ENCODE results near the gene MTFR1L. TPM values are rescaled to one million over a fixed set of nuclear protein-coding genes. Genes with fewer than 3 reads are reported as not detected.

Gene MTFR1L
- polyA plus RNA-seq, 1 of the 3 experiments (the other 2 are of a cell fraction), result 53.6 TPM

DNA sequence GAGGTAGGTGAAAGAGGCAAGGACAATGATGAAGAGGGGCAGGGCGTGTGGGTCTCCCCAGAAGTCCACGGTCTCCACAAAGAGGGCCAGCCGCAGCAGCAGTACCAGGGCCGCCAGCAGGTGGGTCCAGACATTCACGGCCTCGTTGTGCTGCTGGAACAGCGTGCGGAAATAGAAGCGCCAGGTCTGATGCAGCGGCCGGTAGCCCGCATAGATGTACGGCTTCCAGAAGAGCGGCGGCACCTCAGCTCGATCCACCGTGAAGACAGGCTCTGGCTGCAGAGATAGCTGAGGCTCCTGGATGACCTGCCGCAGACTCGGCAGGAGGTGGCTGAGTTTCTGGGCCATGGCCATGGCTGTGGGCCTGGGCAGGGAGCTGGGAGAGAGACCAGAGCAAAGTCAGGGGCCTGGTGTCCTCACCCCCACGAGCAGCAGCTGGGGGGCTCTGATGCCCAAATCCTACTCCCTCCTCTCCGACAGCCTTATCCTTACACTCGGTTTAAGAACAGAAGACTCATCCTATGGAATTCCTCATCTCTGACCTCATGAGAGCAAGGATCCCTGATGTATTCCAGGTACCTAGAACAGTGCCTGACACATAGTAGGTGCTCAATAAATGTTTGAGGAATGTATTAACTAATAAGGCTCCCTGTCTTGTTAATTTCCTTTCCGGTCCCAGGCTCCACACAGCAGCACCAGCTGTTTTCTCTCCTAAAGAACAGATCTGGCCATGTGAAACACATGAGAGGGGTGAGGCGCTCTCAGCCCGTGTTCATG, 43.9 kb downstream of the MTFR1L start:
- no peaks in the 10 kb centered on the region for H4K20me1 ChIP-seq (ENCODE audit: insufficient read depth)
- H3F3A ChIP-seq (replicated peaks; ENCODE audit: insufficient read depth), result no peaks in the 10 kb centered on the region
- H3K27me3 ChIP-seq (ENCODE audit: insufficient read depth), result no peaks in the 10 kb centered on the region
- DNase-seq, result no peak
- H3K27ac ChIP-seq (ENCODE audit: low read depth in 2 of 2, low read length in 1 of 2), result no peak overlapping the region
- H2AFZ ChIP-seq (ENCODE audit: low read depth), result no peak overlapping the region
- H3K9me3 ChIP-seq, result no peaks in the 10 kb centered on the region
- H3K9ac ChIP-seq, result no peak overlapping the region
- ChIA-PET CTCF (interaction anchor here (1.6 kb wide), 1 partner anchor 134 kb away, joined by 5 read pairs; the partner anchor contains the start of gene PAFAH2), POLR2A (no interaction called here)
- no peaks in the 10 kb centered on the region for H3K9me2 ChIP-seq
- no peak overlapping the region for H3K4me3 ChIP-seq (ENCODE audit: low read depth in 2 of 2, low read length in 1 of 2)
- 96% methylated on average over 19 of the region's 25 CpGs for WGBS (ENCODE audit: low lambda C conversion rate)
- H3K79me2 ChIP-seq (ENCODE audit: insufficient read depth), result peaks cover 4% of the 10 kb centered on the region; the same call in 1 of the 2 replicates
- peaks cover 0 to 4% of the 10 kb centered on the region in 2 experiments for H3K36me3 ChIP-seq (replicated peaks in 1 of 2; ENCODE audit: control insufficient read depth in 1 of 2, insufficient read depth in 2 of 2, low read length in 1 of 2)
- TF ChIP-seq ELF1 (IDR thresholded peaks at IDR 0.05) (no peak), FOXM1 (IDR thresholded peaks at IDR 0.05; ENCODE audit: low read depth) (no peak), FOXJ3 (CRISPR knock-in tag; IDR thresholded peaks at IDR 0.05) (no peak), EP300 (IDR thresholded peaks at IDR 0.05; ENCODE audit: borderline replicate concordance in 1 of 2, low read depth in 1 of 2, low read length in 1 of 2) (no peak)
- TF ChIP-seq, protein P1, sequence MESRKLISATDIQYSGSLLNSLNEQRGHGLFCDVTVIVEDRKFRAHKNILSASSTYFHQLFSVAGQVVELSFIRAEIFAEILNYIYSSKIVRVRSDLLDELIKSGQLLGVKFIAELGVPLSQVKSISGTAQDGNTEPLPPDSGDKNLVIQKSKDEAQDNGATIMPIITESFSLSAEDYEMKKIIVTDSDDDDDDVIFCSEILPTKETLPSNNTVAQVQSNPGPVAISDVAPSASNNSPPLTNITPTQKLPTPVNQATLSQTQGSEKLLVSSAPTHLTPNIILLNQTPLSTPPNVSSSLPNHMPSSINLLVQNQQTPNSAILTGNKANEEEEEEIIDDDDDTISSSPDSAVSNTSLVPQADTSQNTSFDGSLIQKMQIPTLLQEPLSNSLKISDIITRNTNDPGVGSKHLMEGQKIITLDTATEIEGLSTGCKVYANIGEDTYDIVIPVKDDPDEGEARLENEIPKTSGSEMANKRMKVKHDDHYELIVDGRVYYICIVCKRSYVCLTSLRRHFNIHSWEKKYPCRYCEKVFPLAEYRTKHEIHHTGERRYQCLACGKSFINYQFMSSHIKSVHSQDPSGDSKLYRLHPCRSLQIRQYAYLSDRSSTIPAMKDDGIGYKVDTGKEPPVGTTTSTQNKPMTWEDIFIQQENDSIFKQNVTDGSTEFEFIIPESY (IDR thresholded peaks at IDR 0.05; ENCODE audit: borderline replicate concordance, low read depth), result no peak
- peaks cover 0 to 4% of the 10 kb centered on the region in 2 experiments; a peak in 1 of 4 replicates for H3K4me1 ChIP-seq (ENCODE audit: control insufficient read depth in 1 of 2, insufficient read depth in 2 of 2, low read depth in 1 of 2, low read length in 1 of 2)
- no peak overlapping the region for H3K4me2 ChIP-seq

DNA sequence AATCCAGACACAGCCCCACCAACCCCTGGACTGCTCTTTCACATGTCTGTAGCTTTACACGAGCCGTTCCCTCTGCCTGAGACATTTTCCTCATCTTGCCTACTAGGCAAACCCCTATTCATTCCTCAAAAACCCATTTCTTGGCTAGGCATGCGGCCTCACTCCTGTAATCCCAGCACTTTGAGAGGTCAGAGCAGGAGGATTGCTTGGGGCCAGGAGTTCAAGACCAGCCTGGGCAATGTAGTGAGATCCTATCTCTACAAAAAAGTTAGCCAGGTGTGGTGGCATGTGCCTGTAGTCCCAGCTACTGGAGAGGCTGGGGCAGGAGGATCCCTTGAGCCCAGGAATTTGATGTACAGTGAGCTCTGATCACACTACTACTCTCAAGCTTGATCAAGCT, 44.7 kb downstream of the MTFR1L start:
- no peak overlapping the region for H3K27ac ChIP-seq (ENCODE audit: low read depth in 2 of 2, low read length in 1 of 2)
- H2AFZ ChIP-seq (ENCODE audit: low read depth), result no peak overlapping the region
- no peak overlapping the region for H3K9ac ChIP-seq
- WGBS (ENCODE audit: low lambda C conversion rate), result 94% methylated on average over 3 of the region's 3 CpGs
- H3K4me1 ChIP-seq (ENCODE audit: control insufficient read depth in 1 of 2, insufficient read depth in 2 of 2, low read depth in 1 of 2, low read length in 1 of 2), result no peaks in the 10 kb centered on the region
- no peaks in the 10 kb centered on the region for H3K9me2 ChIP-seq
- no peak overlapping the region for H3K4me3 ChIP-seq (ENCODE audit: low read depth in 2 of 2, low read length in 1 of 2)
- H3K36me3 ChIP-seq (replicated peaks in 1 of 2; ENCODE audit: control insufficient read depth in 1 of 2, insufficient read depth in 2 of 2, low read length in 1 of 2), result peaks cover 0 to 4% of the 10 kb centered on the region in 2 experiments
- H3K27me3 ChIP-seq (ENCODE audit: insufficient read depth), result no peaks in the 10 kb centered on the region
- CTCF ChIA-PET, result interaction anchor here (1.6 kb wide), 1 partner anchor 133 kb away, joined by 5 read pairs; the partner anchor contains the start of gene PAFAH2
- no peaks in the 10 kb centered on the region for H3K79me2 ChIP-seq (ENCODE audit: insufficient read depth)
- no peak for DNase-seq
- no peak overlapping the region for H3K4me2 ChIP-seq
- H3F3A ChIP-seq (replicated peaks; ENCODE audit: insufficient read depth), result no peaks in the 10 kb centered on the region
- H3K9me3 ChIP-seq, result no peaks in the 10 kb centered on the region
- POLR2A ChIA-PET, result no interaction called here
- TF ChIP-seq TEAD4 (IDR thresholded peaks at IDR 0.05; ENCODE audit: borderline replicate concordance, insufficient read depth), result no peak
- TF ChIP-seq SMC3 (IDR thresholded peaks at IDR 0.05; ENCODE audit: low read depth, low read length), result no peak
- no peak for TF ChIP-seq RAD21 (IDR thresholded peaks at IDR 0.05; ENCODE audit: low read length)
- TF ChIP-seq TCF12 (IDR thresholded peaks at IDR 0.05), result no peak
- TF ChIP-seq EZH2phosphoT487 (IDR thresholded peaks at IDR 0.05; ENCODE audit: borderline replicate concordance, low read depth), result no peak
- TF ChIP-seq ELF1 (IDR thresholded peaks at IDR 0.05), result no peak
- TF ChIP-seq EP300 (IDR thresholded peaks at IDR 0.05; ENCODE audit: borderline replicate concordance in 1 of 2, low read depth in 1 of 2, low read length in 1 of 2), result no peak
- TF ChIP-seq MXI1 (IDR thresholded peaks at IDR 0.05; ENCODE audit: low read depth, low read length), result no peak
- no peak for TF ChIP-seq YY1 (IDR thresholded peaks at IDR 0.05; ENCODE audit: low read depth)
- no peak for TF ChIP-seq CHD2 (IDR thresholded peaks at IDR 0.05; ENCODE audit: low read length, partially characterized antibody)
- no peak for TF ChIP-seq MEF2A (IDR thresholded peaks at IDR 0.05; ENCODE audit: borderline replicate concordance, low read depth)
- TF ChIP-seq RXRA (IDR thresholded peaks at IDR 0.05; ENCODE audit: borderline replicate concordance, low read depth), result no peak
- TF ChIP-seq, protein P1 (IDR thresholded peaks at IDR 0.05; ENCODE audit: borderline replicate concordance, low read depth), result no peak
- TF ChIP-seq POLR2AphosphoS5 (IDR thresholded peaks at IDR 0.05; ENCODE audit: low read depth, low read length), result no peak
- no peak for TF ChIP-seq RFX5 (IDR thresholded peaks at IDR 0.05; ENCODE audit: low read length)
- no peak for TF ChIP-seq FOSL2 (IDR thresholded peaks at IDR 0.05; ENCODE audit: borderline replicate concordance, low read depth)
- TF ChIP-seq JUND (IDR thresholded peaks at IDR 0.05), result no peak
- H4K20me1 ChIP-seq (ENCODE audit: insufficient read depth), result no peaks in the 10 kb centered on the region
